ENCODE measurements around the gene TBL1XR1. TPM values are rescaled to one million over a fixed set of nuclear protein-coding genes. Genes with fewer than 3 reads are reported as not detected.

The TBL1XR1 gene
- total RNA-seq, 1 experiment from 2014 or later: 186 TPM

DNA sequence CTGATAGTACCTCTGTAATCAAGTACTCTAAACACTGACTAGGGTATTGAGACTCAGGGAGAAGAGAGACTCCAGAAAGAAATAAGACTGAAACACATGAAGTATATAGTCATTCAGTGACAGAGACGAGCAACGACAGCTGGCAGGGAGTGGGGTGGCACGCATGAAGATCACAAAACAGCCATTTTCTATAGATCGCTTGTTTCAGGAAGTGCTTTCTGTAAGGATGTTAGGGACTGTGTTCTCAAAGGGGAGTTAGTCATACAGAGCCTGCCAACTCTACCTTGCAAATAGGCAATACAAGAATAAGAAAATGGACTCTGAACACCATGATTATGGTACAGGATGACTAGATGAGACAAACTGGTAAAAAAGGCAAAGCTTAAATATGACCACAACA is 139.5 kb downstream of the TBL1XR1 start:
- no peaks in the 10 kb centered on the region for H3K27me3 ChIP-seq (replicated peaks; ENCODE audit: insufficient read depth, low read depth, low read length, poor library complexity)
- TF ChIP-seq EZH2 (IDR thresholded peaks at IDR 0.05; ENCODE audit: borderline replicate concordance, low read depth, low read length, poor library complexity, severe bottlenecking): no peak
- TF ChIP-seq, protein P1, sequence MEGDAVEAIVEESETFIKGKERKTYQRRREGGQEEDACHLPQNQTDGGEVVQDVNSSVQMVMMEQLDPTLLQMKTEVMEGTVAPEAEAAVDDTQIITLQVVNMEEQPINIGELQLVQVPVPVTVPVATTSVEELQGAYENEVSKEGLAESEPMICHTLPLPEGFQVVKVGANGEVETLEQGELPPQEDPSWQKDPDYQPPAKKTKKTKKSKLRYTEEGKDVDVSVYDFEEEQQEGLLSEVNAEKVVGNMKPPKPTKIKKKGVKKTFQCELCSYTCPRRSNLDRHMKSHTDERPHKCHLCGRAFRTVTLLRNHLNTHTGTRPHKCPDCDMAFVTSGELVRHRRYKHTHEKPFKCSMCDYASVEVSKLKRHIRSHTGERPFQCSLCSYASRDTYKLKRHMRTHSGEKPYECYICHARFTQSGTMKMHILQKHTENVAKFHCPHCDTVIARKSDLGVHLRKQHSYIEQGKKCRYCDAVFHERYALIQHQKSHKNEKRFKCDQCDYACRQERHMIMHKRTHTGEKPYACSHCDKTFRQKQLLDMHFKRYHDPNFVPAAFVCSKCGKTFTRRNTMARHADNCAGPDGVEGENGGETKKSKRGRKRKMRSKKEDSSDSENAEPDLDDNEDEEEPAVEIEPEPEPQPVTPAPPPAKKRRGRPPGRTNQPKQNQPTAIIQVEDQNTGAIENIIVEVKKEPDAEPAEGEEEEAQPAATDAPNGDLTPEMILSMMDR (conservative IDR thresholded peaks at IDR 0.05; ENCODE audit: low read depth, low read length): no peak
- peak overlapping the region; percentile 81 for H3K27ac ChIP-seq (ENCODE audit: low read depth, low read length, poor library complexity, severe bottlenecking)
- CTCF ChIA-PET: no interaction called here
- peaks cover 97% of the 10 kb centered on the region for H3K4me1 ChIP-seq (ENCODE audit: insufficient read depth, low read length, poor library complexity, severe bottlenecking)
- BruUV-seq (replicated peaks): no TSS peak
- POLR2A ChIA-PET (ENCODE audit: low non-redundant PET): interaction anchor here (0.6 kb wide), 1 partner anchor 9 kb away, joined by 3 read pairs; no protein-coding TSS in a partner anchor
- H3K9me3 ChIP-seq (ENCODE audit: low read depth, low read length, poor library complexity, severe bottlenecking): no peaks in the 10 kb centered on the region
- peaks cover 7% of the 10 kb centered on the region for H3K36me3 ChIP-seq (ENCODE audit: insufficient read depth, low read length, poor library complexity, severe bottlenecking)
- DNase-seq (ENCODE audit: low spot score): peak; percentile 66
- H3K4me3 ChIP-seq (ENCODE audit: low read depth, low read length, poor library complexity, severe bottlenecking): no peak overlapping the region
- intact Hi-C loops (cut with micrococcal nuclease; ENCODE audit: unreplicated experiment): loop anchor here (10.0 kb wide), 3 partner anchors 717 to 1327 kb away; no protein-coding TSS in a partner anchor

DNA sequence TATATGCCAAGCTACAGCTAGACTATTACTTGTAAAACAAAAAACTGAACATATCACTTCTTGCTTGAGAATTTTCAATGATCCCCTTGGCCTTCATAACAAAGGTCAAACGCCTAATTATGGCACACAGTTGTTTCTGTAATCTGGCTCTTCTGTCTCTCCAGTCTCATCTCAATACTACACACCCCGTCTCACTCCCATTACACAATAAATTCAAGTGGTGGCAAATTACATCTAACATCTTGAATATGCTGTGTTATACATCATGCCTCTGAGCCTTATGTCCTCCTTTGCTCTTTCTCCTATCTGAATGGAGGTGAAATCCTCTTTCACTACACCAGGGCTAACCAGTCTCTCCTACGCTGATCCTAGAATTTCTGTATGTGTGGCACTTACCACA is 140.4 kb downstream of the TBL1XR1 start:
- intact Hi-C loops (cut with micrococcal nuclease; ENCODE audit: unreplicated experiment): loop anchor here (10.0 kb wide), 3 partner anchors 718 to 1328 kb away; no protein-coding TSS in a partner anchor
- POLR2A ChIA-PET (ENCODE audit: low non-redundant PET): no interaction called here

DNA sequence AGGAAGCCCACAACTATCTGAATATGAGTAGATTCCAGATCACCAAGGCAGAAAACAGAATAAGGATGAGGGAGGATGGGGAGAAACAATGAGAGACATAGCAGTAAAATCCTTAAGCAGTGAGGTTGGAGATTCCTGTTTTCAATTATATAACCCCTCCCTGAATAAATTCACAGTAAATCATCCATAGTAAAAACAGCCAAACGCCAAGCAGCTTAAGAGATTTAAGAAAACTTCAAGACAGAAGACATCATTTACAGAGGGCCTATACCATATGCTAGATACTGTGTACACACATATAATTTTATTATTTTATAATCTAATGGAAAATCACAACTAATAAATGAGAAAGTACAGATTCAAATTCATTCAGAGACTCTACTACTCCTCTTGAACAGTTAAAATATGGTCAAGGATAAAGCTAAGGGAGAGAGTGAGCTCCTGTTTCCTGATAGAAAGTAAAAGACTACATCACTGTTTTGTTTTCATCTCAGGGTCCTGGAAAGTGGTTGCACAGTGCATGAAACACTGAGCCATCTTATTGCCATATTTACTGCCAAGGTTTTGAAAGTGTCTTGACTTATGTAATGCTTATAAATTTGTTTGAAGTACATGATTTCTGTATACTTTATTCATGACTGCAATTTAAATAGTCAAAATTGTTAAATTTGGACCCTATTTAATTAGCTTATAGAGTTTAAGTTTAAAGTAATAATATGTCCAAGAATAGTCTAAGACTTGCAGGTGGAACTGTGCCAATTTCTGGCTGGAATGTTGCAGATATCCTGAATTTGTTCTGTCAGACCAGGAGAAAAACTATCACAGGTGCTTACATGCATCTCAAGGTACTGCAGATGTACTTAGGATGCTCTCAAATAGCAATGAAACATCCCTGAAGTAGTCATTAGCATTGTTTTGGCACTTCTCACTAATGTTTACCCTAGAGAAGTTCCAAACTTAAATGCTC is 141.4 kb downstream of the TBL1XR1 start:
- Histone ChIP-seq H3K27ac (ENCODE audit: low read depth, low read length, poor library complexity, severe bottlenecking) (peak overlapping the region; percentile 81), H3K36me3 (ENCODE audit: insufficient read depth, low read length, poor library complexity, severe bottlenecking) (peaks cover 25% of the 10 kb centered on the region), H3K27me3 (replicated peaks; ENCODE audit: insufficient read depth, low read depth, low read length, poor library complexity) (no peaks in the 10 kb centered on the region), H3K4me3 (ENCODE audit: low read depth, low read length, poor library complexity, severe bottlenecking) (no peak overlapping the region), H3K4me1 (ENCODE audit: insufficient read depth, low read length, poor library complexity, severe bottlenecking) (peaks cover 97% of the 10 kb centered on the region), H3K9me3 (ENCODE audit: low read depth, low read length, poor library complexity, severe bottlenecking) (no peaks in the 10 kb centered on the region)
- ChIA-PET CTCF (no interaction called here), POLR2A (ENCODE audit: low non-redundant PET) (interaction anchor here (0.6 to 1.0 kb wide), 3 partner anchors 21 to 461 kb away, joined by 3 to 6 read pairs (median 3); no protein-coding TSS in a partner anchor)
- intact Hi-C loops (cut with micrococcal nuclease; ENCODE audit: unreplicated experiment): loop anchor here (10.0 kb wide), 3 partner anchors 719 to 1329 kb away; no protein-coding TSS in a partner anchor
- TSS peak; percentile 82 for BruUV-seq (replicated peaks)
- DNase-seq (ENCODE audit: low spot score): peak; percentile 83
- TF ChIP-seq, protein P1 (conservative IDR thresholded peaks at IDR 0.05; ENCODE audit: low read depth, low read length): no peak
- TF ChIP-seq EZH2 (IDR thresholded peaks at IDR 0.05; ENCODE audit: borderline replicate concordance, low read depth, low read length, poor library complexity, severe bottlenecking): no peak

More for the DNA sequence above, 140.4 kb downstream of the TBL1XR1 start:
- CTCF ChIA-PET: no interaction called here
- Histone ChIP-seq H3K36me3 (ENCODE audit: insufficient read depth, low read length, poor library complexity, severe bottlenecking) (peaks cover 15% of the 10 kb centered on the region), H3K27ac (ENCODE audit: low read depth, low read length, poor library complexity, severe bottlenecking) (peak overlapping the region; percentile 81), H3K27me3 (replicated peaks; ENCODE audit: insufficient read depth, low read depth, low read length, poor library complexity) (no peaks in the 10 kb centered on the region), H3K4me3 (ENCODE audit: low read depth, low read length, poor library complexity, severe bottlenecking) (no peak overlapping the region), H3K9me3 (ENCODE audit: low read depth, low read length, poor library complexity, severe bottlenecking) (no peaks in the 10 kb centered on the region), H3K4me1 (ENCODE audit: insufficient read depth, low read length, poor library complexity, severe bottlenecking) (peaks cover 97% of the 10 kb centered on the region)
- DNase-seq (ENCODE audit: low spot score): no peak
- TF ChIP-seq, protein P1 (conservative IDR thresholded peaks at IDR 0.05; ENCODE audit: low read depth, low read length): no peak
- no peak for TF ChIP-seq EZH2 (IDR thresholded peaks at IDR 0.05; ENCODE audit: borderline replicate concordance, low read depth, low read length, poor library complexity, severe bottlenecking)
- BruUV-seq (replicated peaks): no TSS peak
